Prostate gland (tissue), 2 donors: Measurements from ENCODE around the gene OR2A7.
"Not testable (repeated sequence)": the region's sequence is repeated elsewhere in the genome, so short reads cannot be mapped to it uniquely, and the experiment has no call there.

Experiments used
- CTCF ChIP-seq, 4 experiments: fragments of 200-600 bp in 2 of 4; fragments of 450-650 bp in 2 of 4; sonication (generic) in 2 of 4; IDR thresholded peaks; 1 replicate in 3 of 4; 2 replicates in 1 of 4; pipeline ENCODE4 v1.5.1; 2016 to 2019; ENCODE audit warnings: antibody characterized with exemption in 4 of 4, mild to moderate bottlenecking in 2 of 4, moderate library complexity in 2 of 4
- POLR2A ChIP-seq: fragments of 450-650 bp; IDR thresholded peaks from one replicate; pipeline ENCODE4 v1.6.1; 2016; ENCODE audit warnings: antibody characterized with exemption, mild to moderate bottlenecking
- POLR2AphosphoS5 ChIP-seq: sonication (generic); formaldehyde crosslinking; IDR thresholded peaks from one replicate; pipeline ENCODE4 v1.6.1; 2017; ENCODE audit warnings: antibody characterized with exemption

- TF ChIP-seq CTCF (IDR thresholded peaks at IDR 0.05); POLR2A; POLR2AphosphoS5: not testable (repeated sequence)
These were observed 45.4 kb downstream of the OR2A7 start for GRCh38 chr7:144219149-144219548.
